GM18526 (cell line): ENCODE measurements around the gene TAS2R40.
A peak's percentile ranks its signal among the peaks of the same experiment; 100 is the strongest.

Source experiments
- POLR2A ChIP-seq: IDR thresholded peaks from 3 replicates; pipeline ENCODE4 v1.6.1; 2011; ENCODE audit not compliant: insufficient read length; ENCODE audit errors: extremely low read depth

TAS2R40 gene

DNA sequence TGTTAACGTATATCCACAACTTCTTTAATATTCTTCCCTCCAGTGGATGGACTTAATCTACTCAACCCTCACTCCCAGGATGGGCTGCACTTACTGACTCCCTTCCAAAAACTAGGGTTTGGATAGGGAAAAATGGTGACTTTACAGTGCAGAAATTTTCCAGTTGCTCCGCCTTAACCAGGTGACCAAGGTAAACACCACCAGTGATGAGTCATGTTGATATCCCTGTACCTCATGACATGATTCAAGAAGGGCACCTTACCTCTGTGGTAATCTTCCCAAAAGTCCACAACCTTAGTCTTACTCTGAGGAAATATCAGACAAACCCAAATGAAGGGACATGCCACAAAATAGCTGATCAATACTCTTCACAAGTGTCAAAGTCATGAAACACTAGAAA lies 37.9 kb downstream of the TAS2R40 start:
- no peak for TF ChIP-seq POLR2A

GRCh38 chr7:143261901-143262300 lies 40.1 kb downstream of the TAS2R40 start:
- no peak for TF ChIP-seq POLR2A

DNA sequence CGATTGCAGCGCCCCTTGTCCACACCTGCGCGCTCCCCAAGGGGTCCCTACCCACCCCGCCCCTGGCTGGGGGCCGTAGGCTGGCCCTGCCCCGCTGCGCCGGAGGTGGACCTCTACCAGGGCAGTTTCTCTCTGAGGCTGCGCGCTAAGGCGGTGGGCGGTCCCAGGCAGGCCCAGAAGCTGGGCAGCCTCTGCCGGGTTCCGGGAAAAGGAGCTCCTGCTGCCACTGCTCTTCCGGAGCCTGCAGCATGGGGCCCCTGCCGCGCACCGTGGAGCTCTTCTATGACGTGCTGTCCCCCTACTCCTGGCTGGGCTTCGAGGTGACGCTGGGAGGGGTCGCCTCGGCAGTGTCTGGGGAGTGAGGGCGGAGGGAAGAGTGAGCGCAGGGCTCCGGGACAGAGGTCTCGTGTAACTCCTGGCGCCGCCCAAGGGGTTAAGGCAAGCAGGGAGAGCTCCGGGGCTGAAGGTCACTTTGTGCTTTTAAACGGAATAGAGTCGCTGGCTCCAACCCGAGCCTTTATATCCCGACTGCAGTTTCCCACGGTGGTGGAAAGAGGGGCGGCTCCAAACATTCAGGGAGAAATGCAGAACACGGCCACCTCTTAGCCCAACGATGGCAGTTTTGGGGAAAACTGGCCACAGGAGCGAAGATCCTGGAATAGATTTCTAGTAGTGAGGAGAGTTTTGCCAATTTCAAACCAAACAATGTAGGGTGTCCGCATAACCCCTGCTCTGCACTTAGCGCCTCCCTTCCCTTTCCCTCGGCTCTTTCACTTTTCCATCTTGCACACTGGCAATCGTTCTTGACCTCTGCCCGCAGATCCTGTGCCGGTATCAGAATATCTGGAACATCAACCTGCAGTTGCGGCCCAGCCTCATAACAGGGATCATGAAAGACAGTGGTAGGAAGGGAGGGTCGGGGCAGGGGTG lies 41.7 kb downstream of the TAS2R40 start, which contains the start of gene GSTK1:
Gene GSTK1 (plus strand): TSS at position 176 of the 930 bp plus-strand sequence. CDS start 73 bp downstream, at position 249.
- peak; percentile 97 for TF ChIP-seq POLR2A

DNA sequence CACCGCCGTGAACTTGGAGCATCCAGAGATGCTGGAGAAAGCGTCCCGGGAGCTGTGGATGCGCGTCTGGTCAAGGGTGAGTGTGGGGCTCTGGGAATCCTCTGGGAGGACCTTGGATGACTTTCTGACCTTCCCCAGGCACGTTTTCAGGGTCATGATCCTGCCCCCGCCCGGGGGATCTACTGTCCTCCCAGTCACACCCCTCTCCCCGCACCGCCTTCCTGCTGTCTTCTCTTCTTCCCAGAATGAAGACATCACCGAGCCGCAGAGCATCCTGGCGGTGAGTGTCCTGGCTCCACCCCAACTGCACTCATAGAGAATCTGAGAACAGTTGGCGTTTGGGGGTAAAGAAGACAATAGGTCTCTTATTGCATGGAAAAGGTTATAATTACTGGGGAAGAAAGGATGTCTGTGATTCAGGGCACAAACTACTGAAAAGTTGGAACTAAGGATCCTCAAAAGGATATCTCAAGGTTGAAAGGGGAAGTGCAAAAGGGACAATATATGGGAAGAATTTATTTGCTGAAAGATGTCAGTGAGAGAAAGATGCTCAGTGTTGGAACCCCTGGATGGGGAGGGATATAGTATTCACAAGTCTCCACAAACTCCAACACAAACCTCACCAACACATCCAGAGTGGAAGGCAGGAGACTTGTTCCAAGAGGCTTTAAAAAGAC lies 43.3 kb downstream of the TAS2R40 start:
- TF ChIP-seq POLR2A: no peak

DNA sequence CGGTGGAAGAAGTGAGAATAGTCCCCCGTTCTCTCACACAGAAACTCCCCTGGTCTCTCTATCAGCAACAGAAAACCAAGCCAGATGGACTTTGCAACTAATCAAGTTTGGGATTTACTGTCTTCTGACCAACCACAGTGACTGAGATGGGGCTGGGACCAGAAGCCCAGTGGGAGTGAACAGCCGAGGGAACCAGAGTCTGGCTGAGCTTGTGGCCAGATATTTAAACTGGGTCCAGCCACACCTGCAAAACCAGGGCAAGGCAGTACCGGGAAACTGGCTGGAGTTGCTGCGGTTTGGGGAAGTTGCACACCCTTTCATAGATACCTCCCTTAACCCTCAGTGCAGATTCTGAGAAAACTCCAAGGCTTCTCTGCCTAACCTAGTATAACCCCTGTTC lies 47.4 kb downstream of the TAS2R40 start:
- TF ChIP-seq POLR2A: no peak

GRCh38 chr7:143271240-143271639 lies 49.4 kb downstream of the TAS2R40 start:
- TF ChIP-seq POLR2A: no peak
